GM21390 (cell line): ENCODE results near the gene MYCN.
"Not testable (repeated sequence)": the region's sequence is repeated elsewhere in the genome, so short reads cannot be mapped to it uniquely, and the experiment has no call there.

Source experiments
- ATAC-seq: cut with Tn5 transposase; IDR thresholded peaks from one replicate; pipeline ENCODE4 v1.9.1; 2021; ENCODE audit not compliant: unreplicated experiment

The MYCN gene

GRCh38 chr2:15942711-15943345, 2.5 kb downstream of the MYCN start:
- no peak for ATAC-seq

DNA sequence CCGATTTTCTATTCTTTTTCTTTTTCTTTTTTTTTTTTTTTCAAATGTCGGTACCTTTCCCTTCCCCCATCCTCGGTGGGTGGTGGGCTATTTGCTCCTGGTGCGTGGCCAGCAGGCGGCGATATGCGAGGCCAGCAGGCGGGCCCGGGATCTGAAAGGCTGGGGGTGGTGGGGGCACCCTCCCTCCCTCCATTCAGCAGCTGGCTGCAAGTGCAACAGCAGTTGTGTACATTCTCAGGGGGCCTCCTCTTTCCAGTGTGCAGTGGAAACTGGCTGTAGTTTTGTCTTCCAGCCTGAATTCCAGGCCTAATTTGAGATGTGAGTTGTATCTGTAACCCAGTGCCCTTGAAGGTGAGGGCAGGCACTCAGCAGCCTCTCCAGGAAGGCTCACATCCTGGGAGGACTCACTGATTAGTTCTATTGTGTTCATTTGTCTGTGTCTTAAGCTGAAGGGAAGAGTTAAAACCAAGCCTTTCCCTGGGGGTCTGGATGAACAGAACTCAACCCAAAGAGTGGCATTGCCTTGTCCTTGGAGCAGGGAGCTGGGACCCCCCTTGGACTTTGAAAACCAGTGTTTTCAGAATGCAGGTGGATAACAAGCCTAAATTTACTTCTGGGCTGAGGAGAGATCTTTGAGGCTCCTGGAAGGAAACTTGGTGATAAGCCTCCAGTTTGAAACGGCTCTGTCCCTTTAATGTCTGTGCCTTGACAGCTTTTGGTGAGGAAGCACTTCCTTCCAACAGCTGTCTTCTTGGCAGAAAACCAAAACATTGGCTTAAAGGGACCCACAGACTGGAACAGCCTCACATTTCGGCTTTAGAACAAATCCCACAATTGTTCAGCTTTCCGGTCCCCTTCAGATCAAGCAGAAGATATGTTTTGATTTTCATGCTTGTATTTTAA, 3.3 kb downstream of the MYCN start:
- ATAC-seq = no peak

GRCh38 chr2:15944325-15945017, 4.1 kb downstream of the MYCN start:
- ATAC-seq = no peak

GRCh38 chr2:15945909-15946705, 5.8 kb downstream of the MYCN start:
- no peak for ATAC-seq

DNA sequence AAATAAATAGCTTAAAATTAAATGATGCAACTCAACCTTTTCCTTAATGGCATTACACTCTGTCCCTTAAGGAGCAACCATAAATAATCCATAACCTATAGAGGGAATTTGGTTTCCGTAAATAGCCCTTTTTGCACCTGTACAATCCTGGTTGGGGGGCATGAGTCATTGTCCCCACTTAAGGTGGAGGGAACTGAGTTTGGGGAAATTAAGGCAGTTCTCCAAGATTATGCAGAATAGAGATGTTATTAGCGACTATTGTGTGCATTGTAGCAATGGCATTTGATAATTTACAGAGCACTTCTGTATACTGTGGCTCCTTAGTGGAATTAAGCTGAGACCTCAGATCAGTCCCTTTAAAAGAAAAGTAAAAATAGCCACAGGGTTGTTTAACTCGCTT, 6.6 kb downstream of the MYCN start:
- ATAC-seq = no peak

DNA sequence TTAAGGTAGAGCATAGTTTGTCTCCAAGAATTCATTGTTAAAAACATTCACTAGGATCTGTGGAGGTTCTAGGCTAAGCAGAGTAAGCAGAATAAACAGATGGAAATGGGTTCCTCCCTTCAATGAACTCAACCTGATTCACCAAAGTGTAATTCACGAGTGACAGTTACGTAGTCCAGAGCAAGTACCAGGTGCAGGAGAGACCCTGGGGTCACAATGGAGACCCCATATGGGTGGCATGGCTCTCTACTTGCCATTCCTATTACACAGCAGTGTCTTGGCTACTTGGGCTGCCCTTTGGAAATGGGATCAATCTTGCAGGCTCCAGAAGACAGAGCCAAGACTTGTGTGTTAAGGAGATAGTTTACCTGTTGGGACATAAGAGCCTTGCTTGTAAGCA, 7.1 kb downstream of the MYCN start:
- ATAC-seq = no peak

DNA sequence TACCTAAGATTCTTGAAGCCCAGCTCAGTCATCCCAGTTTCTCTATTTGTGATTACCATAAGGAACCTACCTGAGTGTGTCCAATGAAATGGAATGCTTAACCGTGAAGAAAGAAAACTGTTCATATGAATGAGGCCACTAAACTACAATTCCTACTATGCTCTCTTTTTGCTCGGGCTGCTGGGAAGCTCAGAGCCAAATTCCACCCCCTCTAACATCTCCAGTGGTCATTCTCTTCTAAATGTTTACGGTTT, 8.3 kb downstream of the MYCN start:
- no peak for ATAC-seq

DNA sequence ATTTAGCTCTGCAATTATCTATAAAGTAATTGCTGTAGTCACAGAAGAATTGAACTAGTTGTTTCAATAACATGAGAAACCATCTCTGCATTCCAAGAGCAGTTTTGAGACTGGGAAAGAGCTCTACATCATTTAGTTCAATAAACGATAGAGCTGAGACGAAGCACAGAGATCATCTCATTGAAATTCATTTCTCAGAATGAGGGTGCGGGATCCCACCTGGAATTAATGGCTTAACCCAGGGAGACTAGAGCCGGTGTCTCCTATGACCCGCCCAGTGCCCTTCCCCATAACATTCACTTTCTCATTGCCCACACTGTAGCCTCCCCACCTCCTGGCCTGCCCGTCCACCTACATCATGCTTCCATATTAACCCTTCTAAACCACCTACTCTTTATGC, 8.8 kb downstream of the MYCN start:
- no peak for ATAC-seq

DNA sequence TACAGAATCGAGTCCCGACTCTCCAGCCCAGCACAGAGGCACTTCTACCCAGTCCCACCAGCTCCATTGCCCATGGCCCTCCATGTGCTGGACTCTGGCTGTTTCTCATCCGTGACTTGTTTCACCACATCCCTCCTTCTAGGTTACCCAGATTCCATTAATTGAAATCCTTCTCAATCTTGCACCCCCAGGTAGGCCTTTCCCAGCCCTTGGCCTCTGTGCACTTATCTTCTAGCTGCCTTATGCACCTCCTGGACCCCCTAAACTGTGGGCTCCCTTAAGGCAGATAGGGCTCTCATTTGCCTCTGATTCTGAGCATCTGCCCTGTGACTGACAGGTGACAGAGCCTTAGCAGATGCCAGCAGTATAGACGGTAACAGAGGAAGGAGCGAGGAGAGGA, 9.2 kb downstream of the MYCN start:
- no peak for ATAC-seq

DNA sequence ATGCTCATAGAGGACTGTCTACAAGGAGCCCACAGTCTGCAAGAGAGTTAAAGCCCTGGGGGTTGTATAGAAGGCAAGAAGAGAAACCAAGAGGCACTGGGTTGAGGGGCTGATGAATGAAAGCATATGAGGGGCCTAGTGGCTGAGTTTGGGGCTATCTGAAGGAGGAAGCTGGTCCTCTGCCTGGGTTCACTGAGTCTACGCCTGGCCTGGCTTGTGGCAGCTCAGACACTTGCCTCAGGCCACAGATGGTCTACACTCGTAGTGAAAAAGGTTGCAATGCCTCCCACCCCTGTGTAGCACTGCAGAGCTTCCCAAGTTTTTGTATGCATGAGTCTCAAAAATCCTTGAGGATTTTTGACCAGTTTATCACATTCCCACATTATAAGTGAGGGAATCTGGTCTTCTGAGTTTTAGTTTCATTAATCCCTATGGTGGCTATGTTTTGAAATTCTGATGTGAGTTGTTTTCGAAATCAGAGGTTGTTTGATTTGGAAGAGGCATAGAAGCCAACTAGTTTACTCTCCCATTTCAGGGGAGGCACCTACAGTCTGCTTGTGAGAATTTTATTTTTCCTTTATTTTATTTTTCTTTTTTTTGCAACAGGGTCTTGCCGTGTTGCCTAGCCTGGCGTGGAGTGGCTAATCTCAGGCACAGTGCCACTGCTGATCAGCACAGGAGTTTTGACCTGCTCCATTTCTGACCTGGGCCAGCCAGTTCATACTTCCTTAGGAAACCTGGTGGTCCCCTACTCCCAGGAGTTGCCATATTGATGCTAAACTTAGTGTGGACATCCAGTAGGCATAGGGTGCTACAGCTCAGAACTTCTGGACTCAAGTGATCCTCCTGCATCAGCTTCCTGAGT, 10.0 kb downstream of the MYCN start:
- ATAC-seq = no peak

- ATAC-seq = not testable (repeated sequence)
These were observed 11.6 kb downstream of the MYCN start for GRCh38 chr2:15951936-15952335.

DNA sequence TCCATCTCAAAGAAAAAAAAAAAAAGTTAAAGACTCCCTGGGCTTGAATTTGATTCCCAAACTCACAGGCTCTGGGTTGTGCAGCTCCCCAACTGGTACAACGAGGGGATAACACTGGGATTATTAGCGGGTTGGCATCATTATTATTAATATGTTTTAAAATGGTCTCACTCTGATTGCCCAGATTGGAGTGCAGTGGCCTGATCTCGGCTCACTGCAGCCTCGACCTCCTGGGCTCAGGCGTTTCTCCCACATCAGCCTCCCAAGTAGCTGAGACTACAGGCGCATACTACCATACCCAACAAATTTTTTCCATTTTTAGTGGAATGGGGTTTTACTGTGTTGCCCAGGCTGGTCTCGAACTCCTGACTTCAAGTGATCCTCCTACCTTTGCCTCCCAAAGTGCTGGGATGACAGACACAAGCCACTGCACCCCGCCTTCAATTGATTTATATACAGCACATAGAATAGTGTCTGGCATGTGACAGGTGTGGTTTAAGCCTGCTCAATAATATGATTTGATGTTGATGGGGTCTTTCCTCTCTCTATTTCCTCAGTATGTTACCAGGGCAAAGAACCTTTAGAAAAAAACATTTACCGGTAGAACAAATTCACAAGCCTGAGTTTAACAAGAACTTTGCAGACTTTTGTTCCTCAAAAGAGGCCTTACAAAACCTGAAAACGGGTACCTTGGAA, 12.2 kb downstream of the MYCN start:
- no peak for ATAC-seq

GRCh38 chr2:15953147-15953630, 12.8 kb downstream of the MYCN start:
- ATAC-seq = no peak

DNA sequence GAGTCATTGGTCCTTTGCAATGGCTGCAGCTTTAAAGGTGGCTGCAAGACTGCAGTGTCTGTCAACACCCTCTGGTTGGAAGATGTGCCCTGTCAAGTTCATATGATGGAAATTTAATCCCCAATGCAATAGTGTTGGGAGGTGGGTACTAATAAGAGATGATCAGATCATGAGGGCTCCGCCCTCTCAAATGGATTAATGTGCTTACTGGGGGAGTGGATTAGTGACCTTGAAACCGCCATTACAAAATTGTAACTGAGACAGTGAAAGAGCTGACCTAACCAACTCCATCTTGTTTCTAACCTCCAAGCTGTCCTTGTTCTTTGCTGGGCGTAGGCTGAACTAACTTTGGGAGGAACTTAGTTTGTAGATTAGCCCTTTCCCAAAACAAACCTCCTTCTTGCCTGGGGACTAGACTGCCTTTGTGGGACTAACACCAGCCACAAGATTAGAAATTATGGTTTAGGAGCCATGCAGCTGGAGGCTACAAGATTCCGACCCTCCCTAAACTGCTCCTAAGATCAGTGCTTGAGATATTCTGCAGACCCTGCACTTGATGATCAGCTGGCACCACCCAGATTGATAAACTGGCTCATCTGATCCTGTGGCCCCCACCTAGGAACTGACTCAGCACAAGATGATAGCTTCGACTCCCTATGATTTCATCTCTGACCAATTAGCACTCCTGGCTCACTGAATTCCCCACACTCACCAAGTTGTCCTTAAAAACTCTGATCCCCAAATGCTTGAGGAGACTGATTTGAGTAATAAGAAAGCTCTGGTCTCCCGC, 13.7 kb downstream of the MYCN start:
- ATAC-seq = no peak

DNA sequence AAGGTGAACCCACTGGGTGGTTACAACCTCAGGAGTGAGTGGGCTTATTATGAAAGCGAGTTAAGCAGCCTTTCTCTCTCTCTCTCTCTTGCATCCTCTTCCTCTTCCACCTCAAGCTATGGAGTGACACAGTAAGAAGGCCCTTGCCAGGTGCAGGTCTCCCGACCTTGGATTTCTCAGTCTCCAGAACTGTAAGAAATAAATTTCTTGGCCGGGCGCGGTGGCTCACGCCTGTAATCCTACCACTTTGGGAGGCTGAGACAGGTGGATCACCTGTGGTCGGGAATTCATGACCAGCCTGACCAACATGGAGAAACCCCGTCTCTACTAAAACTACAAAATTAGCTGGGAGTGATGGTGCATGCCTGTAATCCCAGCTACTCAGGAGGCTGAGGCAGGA, 14.4 kb downstream of the MYCN start:
- ATAC-seq = no peak

DNA sequence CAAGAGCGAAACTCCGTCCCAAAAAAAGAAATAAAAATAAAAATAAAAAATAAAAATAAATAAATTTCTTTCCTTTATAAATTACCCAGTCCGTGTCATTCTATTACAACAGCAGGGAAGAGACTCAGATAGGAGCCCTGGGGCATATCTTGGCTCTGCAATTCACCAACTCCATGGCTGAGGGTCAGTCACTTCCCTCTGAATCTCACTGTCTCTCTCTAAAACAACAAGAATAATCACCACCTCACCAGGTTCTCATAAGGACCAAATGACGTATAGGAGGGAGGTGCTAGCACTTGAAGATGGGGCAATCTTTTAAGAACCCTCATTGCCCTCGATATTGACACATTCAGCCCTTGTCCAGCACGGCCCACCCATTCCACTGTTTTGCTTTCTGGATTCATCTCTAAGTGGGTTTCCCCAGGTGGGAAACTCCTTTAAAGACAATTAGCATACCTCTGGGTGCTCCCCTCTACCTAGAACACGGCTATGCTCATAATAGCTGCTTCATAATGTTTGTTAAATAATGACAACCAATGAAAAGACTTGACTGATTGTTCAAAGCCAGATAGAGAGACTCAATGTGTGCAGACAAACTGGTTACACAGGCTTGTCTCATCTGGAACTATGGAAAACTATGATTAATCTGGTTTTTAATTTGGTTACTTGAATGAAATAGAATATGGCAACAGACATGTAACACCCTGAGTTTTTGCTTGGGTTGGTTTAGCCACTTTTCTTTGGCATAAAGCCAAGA, 15.1 kb downstream of the MYCN start:
- no peak for ATAC-seq

DNA sequence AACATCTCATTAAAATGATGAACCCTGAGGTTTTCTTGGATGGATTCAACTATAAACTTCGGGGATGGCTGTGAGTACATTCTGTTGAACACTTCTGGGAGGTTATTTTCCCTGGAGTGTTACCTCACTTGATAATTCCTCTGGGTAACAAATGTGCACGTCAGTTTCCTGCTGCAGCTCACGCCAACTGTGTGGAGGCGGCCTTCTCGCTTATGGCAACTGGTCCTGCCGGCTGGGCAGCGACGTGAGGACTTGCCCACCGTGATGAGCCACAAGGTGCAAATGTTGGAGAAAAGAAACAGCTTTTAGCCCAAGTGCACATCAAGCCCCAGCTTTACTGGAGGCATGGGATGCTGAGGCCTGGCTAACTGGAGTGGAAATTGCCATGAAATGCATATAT, 15.9 kb downstream of the MYCN start:
- no peak for ATAC-seq
